A204.1 (cell line): ENCODE results near the gene ABCA5.
"Not testable (repeated sequence)": the region's sequence is repeated elsewhere in the genome, so short reads cannot be mapped to it uniquely, and the experiment has no call there.

Experiments
- FAIRE-seq: peaks from 2 replicates; lab custom pipeline; 2012; peaks lifted over from hg19 to GRCh38; lab: Jason Lieb, UNC

ABCA5 gene

GRCh38 chr17:69325518-69326376 is 1.2 kb downstream of the ABCA5 start:
- no peak for FAIRE-seq

- no peak for FAIRE-seq
These were observed 3.1 kb downstream of the ABCA5 start for GRCh38 chr17:69323806-69324205.

- FAIRE-seq: no peak
These were observed 6.1 kb downstream of the ABCA5 start for GRCh38 chr17:69320908-69321238.

- FAIRE-seq: no peak
These were observed 6.6 kb downstream of the ABCA5 start for GRCh38 chr17:69320210-69320907.

- no peak for FAIRE-seq
These were observed 9.3 kb downstream of the ABCA5 start for GRCh38 chr17:69317625-69318024.

- FAIRE-seq: no peak
These were observed 12.5 kb downstream of the ABCA5 start for GRCh38 chr17:69314246-69315065.

- FAIRE-seq: no peak
These were observed 21.8 kb downstream of the ABCA5 start for GRCh38 chr17:69305177-69305576.

- no peak for FAIRE-seq
These were observed 24.3 kb downstream of the ABCA5 start for GRCh38 chr17:69302682-69303081.

- FAIRE-seq: no peak
These were observed 26.7 kb downstream of the ABCA5 start for GRCh38 chr17:69300222-69300621.

- not testable (repeated sequence) for FAIRE-seq
These were observed 28.7 kb downstream of the ABCA5 start for GRCh38 chr17:69298120-69298722.

- FAIRE-seq: no peak
These were observed 39.8 kb downstream of the ABCA5 start for GRCh38 chr17:69287168-69287567.

GRCh38 chr17:69286257-69286656 is 40.7 kb downstream of the ABCA5 start:
- no peak for FAIRE-seq

- FAIRE-seq: no peak
These were observed 42.3 kb downstream of the ABCA5 start for GRCh38 chr17:69284646-69285045.

GRCh38 chr17:69282002-69282401 is 44.9 kb downstream of the ABCA5 start:
- no peak for FAIRE-seq

GRCh38 chr17:69276279-69276678 is 50.7 kb downstream of the ABCA5 start:
- FAIRE-seq: not testable (repeated sequence)

GRCh38 chr17:69275751-69276150 is 51.2 kb downstream of the ABCA5 start:
- no peak for FAIRE-seq

- no peak for FAIRE-seq
These were observed 55.9 kb downstream of the ABCA5 start for GRCh38 chr17:69271023-69271422.

- FAIRE-seq: no peak
These were observed 57.6 kb downstream of the ABCA5 start for GRCh38 chr17:69269131-69269998.

GRCh38 chr17:69268543-69269014 is 58.4 kb downstream of the ABCA5 start:
- FAIRE-seq: no peak

- FAIRE-seq: no peak
These were observed 59.7 kb downstream of the ABCA5 start for GRCh38 chr17:69267219-69267618.

GRCh38 chr17:69265873-69266272 is 61.1 kb downstream of the ABCA5 start:
- FAIRE-seq: no peak
